Duodenal mucosa (tissue), 2 donors: Measurements from ENCODE around the gene PRSS3.
"Not testable (repeated sequence)": the region's sequence is repeated elsewhere in the genome, so short reads cannot be mapped to it uniquely, and the experiment has no call there.

Experiments used
- H3K27ac ChIP-seq: one replicate; pipeline ENCODE4 v1.7.0; 2013; ENCODE audit warnings: low read depth, low read length
- H3K27me3 ChIP-seq, 2 donors: one replicate each; pipeline ENCODE4 v1.7.0; 2013; ENCODE audit warnings: low read length in 2 of 2, control low read depth in 1 of 2; ENCODE audit not compliant: insufficient read depth in 2 of 2, control insufficient read depth in 1 of 2
- H3K36me3 ChIP-seq, 2 donors: one replicate each; pipeline ENCODE4 v1.7.0; 2013; ENCODE audit warnings: low read length in 2 of 2, control low read depth in 1 of 2; ENCODE audit not compliant: insufficient read depth in 2 of 2, control insufficient read depth in 1 of 2
- H3K4me1 ChIP-seq, 2 donors: one replicate each; pipeline ENCODE4 v1.7.0; 2013; ENCODE audit warnings: low read length in 2 of 2, control low read depth in 1 of 2; ENCODE audit not compliant: insufficient read depth in 2 of 2, control insufficient read depth in 1 of 2
- H3K4me3 ChIP-seq, 2 donors: one replicate each; pipeline ENCODE4 v1.7.0; 2013; ENCODE audit warnings: low read length in 2 of 2, low read depth in 1 of 2
- H3K9ac ChIP-seq, 2 donors: one replicate each; pipeline ENCODE4 v1.7.0; 2013; ENCODE audit warnings: low read length in 2 of 2, low read depth in 1 of 2
- H3K9me3 ChIP-seq, 2 donors: one replicate each; pipeline ENCODE4 v1.7.0; 2013; ENCODE audit warnings: low read length in 2 of 2, control low read depth in 1 of 2; ENCODE audit not compliant: control insufficient read depth in 1 of 2

PRSS3 gene

GRCh38 chr9:33763709-33764108 lies 31.7 kb upstream of the PRSS3 start:
- not testable (repeated sequence) for H3K27me3 ChIP-seq, H3K9me3 ChIP-seq, H3K4me3 ChIP-seq, H3K9ac ChIP-seq, H3K27ac ChIP-seq, H3K4me1 ChIP-seq, H3K36me3 ChIP-seq

- Histone ChIP-seq H3K9me3 (no peaks in the 10 kb centered on the region), H3K36me3 (peaks cover 2 to 9% of the 10 kb centered on the region in 2 donors)
Measured at GRCh38 chr9:33765411-33765810, 29.9 kb upstream of the PRSS3 start.

GRCh38 chr9:33770156-33770880 lies 25.0 kb upstream of the PRSS3 start:
- not testable (repeated sequence) for H3K9ac ChIP-seq, H3K36me3 ChIP-seq, H3K4me1 ChIP-seq, H3K27me3 ChIP-seq, H3K27ac ChIP-seq, H3K9me3 ChIP-seq, H3K4me3 ChIP-seq

More at GRCh38 chr9:33765411-33765810, 29.9 kb upstream of the PRSS3 start:
- no peak overlapping the region for H3K9ac ChIP-seq
- no peaks in the 10 kb centered on the region for H3K27me3 ChIP-seq
- no peak overlapping the region for H3K4me3 ChIP-seq
- H3K27ac ChIP-seq = no peak overlapping the region
- no peaks in the 10 kb centered on the region for H3K4me1 ChIP-seq

- H3K27me3 ChIP-seq, H3K9me3 ChIP-seq, H3K4me3 ChIP-seq, H3K36me3 ChIP-seq, H3K9ac ChIP-seq, H3K4me1 ChIP-seq, H3K27ac ChIP-seq: not testable (repeated sequence)
Measured at GRCh38 chr9:33773135-33773534, 22.2 kb upstream of the PRSS3 start.

- H3K36me3 ChIP-seq, H3K9me3 ChIP-seq, H3K27ac ChIP-seq, H3K4me3 ChIP-seq, H3K27me3 ChIP-seq, H3K4me1 ChIP-seq, H3K9ac ChIP-seq: not testable (repeated sequence)
Measured at GRCh38 chr9:33774074-33774659, 21.2 kb upstream of the PRSS3 start.

GRCh38 chr9:33776578-33776977 lies 18.8 kb upstream of the PRSS3 start:
- H3K9me3 ChIP-seq = no peaks in the 10 kb centered on the region
- H3K36me3 ChIP-seq = no peaks in the 10 kb centered on the region
- no peak overlapping the region for H3K27ac ChIP-seq
- no peaks in the 10 kb centered on the region for H3K27me3 ChIP-seq
- H3K4me1 ChIP-seq = peaks cover 0 to 2% of the 10 kb centered on the region in 2 donors
- no peak overlapping the region for H3K4me3 ChIP-seq
- H3K9ac ChIP-seq = no peak overlapping the region

- Histone ChIP-seq H3K27me3 (no peaks in the 10 kb centered on the region), H3K4me3 (no peak overlapping the region), H3K9ac (no peak overlapping the region), H3K27ac (no peak overlapping the region), H3K4me1 (peaks cover 0 to 2% of the 10 kb centered on the region in 2 donors), H3K9me3 (no peaks in the 10 kb centered on the region), H3K36me3 (no peaks in the 10 kb centered on the region)
Measured at GRCh38 chr9:33778700-33779351, 16.5 kb upstream of the PRSS3 start.

GRCh38 chr9:33780276-33780675 lies 15.1 kb upstream of the PRSS3 start:
- Histone ChIP-seq H3K9me3 (no peaks in the 10 kb centered on the region), H3K27ac (no peak overlapping the region), H3K36me3 (no peaks in the 10 kb centered on the region), H3K9ac (no peak overlapping the region), H3K4me3 (no peak overlapping the region), H3K27me3 (no peaks in the 10 kb centered on the region), H3K4me1 (no peaks in the 10 kb centered on the region)

GRCh38 chr9:33781736-33782135 lies 13.6 kb upstream of the PRSS3 start:
- H3K27ac ChIP-seq = no peak overlapping the region

GRCh38 chr9:33782395-33783152 lies 12.8 kb upstream of the PRSS3 start:
- Histone ChIP-seq H3K27ac (no peak overlapping the region), H3K36me3 (peaks cover 0 to 3% of the 10 kb centered on the region in 2 donors), H3K9me3 (no peaks in the 10 kb centered on the region), H3K27me3 (no peaks in the 10 kb centered on the region), H3K9ac (no peak overlapping the region), H3K4me1 (no peaks in the 10 kb centered on the region), H3K4me3 (no peak overlapping the region)

More at GRCh38 chr9:33781736-33782135, 13.6 kb upstream of the PRSS3 start:
- H3K4me1 ChIP-seq = no peaks in the 10 kb centered on the region
- H3K9ac ChIP-seq = no peak overlapping the region
- H3K9me3 ChIP-seq = no peaks in the 10 kb centered on the region
- H3K36me3 ChIP-seq = no peaks in the 10 kb centered on the region
- H3K4me3 ChIP-seq = no peak overlapping the region
- H3K27me3 ChIP-seq = no peaks in the 10 kb centered on the region
